ENCODE results near the gene SORL1-AS1.
A peak's percentile ranks its signal among the peaks of the same experiment; 100 is the strongest.

Gene SORL1-AS1

DNA sequence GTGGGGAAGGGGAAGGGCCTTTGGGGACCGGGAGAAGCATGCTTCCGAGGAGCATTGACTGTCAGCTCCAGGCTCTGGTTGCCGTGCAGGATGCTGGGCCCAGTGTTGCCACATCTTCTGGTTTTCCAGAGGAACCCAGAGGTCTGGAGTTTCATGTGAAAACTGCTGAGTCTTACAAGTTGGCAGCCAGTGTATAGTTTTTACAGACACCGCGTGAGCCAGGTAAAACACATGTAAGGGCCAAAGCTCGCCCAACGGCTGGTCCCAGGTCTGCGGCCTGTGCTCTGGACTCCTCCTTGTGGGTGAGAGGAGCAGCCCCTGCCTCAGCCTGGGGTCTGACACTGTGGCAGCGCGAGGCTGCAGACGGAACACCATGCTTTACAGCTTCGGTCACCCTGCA is 18.4 kb upstream of the SORL1-AS1 start:
- H3K4me3 ChIP-seq (ENCODE audit: low read length in 3 of 3) = no peak overlapping the region
- no peak overlapping the region for H3K27ac ChIP-seq (ENCODE audit: low read depth in 2 of 2, low read length in 2 of 2)
- H3K9ac ChIP-seq (ENCODE audit: low read length in 3 of 3) = no peak overlapping the region
- H3K9me3 ChIP-seq (ENCODE audit: control insufficient read depth in 2 of 3, insufficient read depth in 1 of 3, low read length in 3 of 3) = no peaks in the 10 kb centered on the region
- H3K27me3 ChIP-seq (ENCODE audit: control insufficient read depth, insufficient read depth, low read length) = no peaks in the 10 kb centered on the region
- TF ChIP-seq, protein P1, sequence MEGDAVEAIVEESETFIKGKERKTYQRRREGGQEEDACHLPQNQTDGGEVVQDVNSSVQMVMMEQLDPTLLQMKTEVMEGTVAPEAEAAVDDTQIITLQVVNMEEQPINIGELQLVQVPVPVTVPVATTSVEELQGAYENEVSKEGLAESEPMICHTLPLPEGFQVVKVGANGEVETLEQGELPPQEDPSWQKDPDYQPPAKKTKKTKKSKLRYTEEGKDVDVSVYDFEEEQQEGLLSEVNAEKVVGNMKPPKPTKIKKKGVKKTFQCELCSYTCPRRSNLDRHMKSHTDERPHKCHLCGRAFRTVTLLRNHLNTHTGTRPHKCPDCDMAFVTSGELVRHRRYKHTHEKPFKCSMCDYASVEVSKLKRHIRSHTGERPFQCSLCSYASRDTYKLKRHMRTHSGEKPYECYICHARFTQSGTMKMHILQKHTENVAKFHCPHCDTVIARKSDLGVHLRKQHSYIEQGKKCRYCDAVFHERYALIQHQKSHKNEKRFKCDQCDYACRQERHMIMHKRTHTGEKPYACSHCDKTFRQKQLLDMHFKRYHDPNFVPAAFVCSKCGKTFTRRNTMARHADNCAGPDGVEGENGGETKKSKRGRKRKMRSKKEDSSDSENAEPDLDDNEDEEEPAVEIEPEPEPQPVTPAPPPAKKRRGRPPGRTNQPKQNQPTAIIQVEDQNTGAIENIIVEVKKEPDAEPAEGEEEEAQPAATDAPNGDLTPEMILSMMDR (IDR thresholded peaks at IDR 0.05; ENCODE audit: borderline replicate concordance, extremely low read depth, insufficient read depth) = no peak
- FAIRE-seq (no peak), DNase-seq (no peak)
- intact Hi-C loops (cut with DNase I) = no loop called here
- H3K36me3 ChIP-seq (ENCODE audit: control insufficient read depth in 2 of 3, insufficient read depth in 3 of 3, low read length in 3 of 3) = no peaks in the 10 kb centered on the region
- H3K4me1 ChIP-seq (ENCODE audit: control insufficient read depth in 2 of 3, insufficient read depth in 2 of 3, low read depth in 1 of 3, low read length in 3 of 3) = peaks cover 0 to 10% (median 3%) of the 10 kb centered on the region in 3 donors

DNA sequence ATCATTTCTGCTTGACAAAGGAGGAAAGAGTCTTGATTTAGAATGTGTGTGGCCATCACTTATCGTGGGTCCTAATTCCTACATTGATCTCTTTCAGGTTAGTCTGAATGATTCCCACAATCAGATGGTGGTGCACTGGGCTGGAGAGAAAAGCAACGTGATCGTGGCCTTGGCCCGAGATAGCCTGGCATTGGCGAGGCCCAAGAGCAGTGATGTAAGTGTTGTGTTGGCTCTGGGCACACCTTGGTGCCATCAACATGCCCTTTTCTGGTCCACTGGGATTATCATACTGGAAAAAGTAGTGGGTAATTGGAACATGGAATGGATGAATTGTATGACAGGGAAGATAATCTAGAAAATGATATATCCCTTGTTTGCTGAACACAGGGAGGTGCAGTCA is 17.1 kb upstream of the SORL1-AS1 start:
- FAIRE-seq = no peak

DNA sequence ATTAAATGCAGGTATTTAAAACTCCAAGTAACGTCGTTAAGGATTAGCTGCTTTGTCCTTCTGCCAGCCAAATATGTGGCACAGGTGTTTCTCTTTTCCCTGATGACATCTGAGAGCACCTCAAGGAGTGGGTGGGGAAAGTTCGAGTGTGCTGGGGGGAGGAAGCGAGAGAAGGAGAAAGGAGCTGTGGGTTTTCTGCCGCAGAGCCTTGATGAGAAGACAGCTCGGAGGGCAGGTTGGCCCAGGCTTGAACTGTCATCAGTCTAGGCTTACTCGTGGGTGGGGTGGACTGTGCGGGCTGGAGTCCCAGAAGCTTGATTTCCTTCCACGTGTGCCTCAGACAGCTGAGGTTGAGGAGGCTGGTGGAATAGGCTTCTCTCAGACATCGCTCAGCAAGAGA is 15.2 kb upstream of the SORL1-AS1 start:
- no peaks in the 10 kb centered on the region for H3K9me3 ChIP-seq (ENCODE audit: control insufficient read depth in 2 of 3, insufficient read depth in 1 of 3, low read length in 3 of 3)
- H3K27ac ChIP-seq (ENCODE audit: low read depth in 2 of 2, low read length in 2 of 2) = peak overlapping the region; percentile 6 to 80
- no peak for FAIRE-seq
- H3K36me3 ChIP-seq (ENCODE audit: control insufficient read depth in 2 of 3, insufficient read depth in 3 of 3, low read length in 3 of 3) = no peaks in the 10 kb centered on the region
- no peak overlapping the region for H3K4me3 ChIP-seq (ENCODE audit: low read length in 3 of 3)
- H3K27me3 ChIP-seq (ENCODE audit: control insufficient read depth, insufficient read depth, low read length) = no peaks in the 10 kb centered on the region
- H3K9ac ChIP-seq (ENCODE audit: low read length in 3 of 3) = no peak overlapping the region
- TF ChIP-seq, protein P1 (IDR thresholded peaks at IDR 0.05; ENCODE audit: borderline replicate concordance, extremely low read depth, insufficient read depth) = no peak
- peak in 2 of 5 donors; percentile 10 to 68 for DNase-seq
- intact Hi-C loops (cut with DNase I) = no loop called here
- peaks cover 0 to 18% (median 14%) of the 10 kb centered on the region in 3 donors for H3K4me1 ChIP-seq (ENCODE audit: control insufficient read depth in 2 of 3, insufficient read depth in 2 of 3, low read depth in 1 of 3, low read length in 3 of 3)

More for the DNA sequence above, 17.1 kb upstream of the SORL1-AS1 start:
- H3K4me1 ChIP-seq (ENCODE audit: control insufficient read depth in 2 of 3, insufficient read depth in 2 of 3, low read depth in 1 of 3, low read length in 3 of 3) = peaks cover 0 to 13% (median 13%) of the 10 kb centered on the region in 3 donors
- H3K27me3 ChIP-seq (ENCODE audit: control insufficient read depth, insufficient read depth, low read length) = no peaks in the 10 kb centered on the region
- no peaks in the 10 kb centered on the region for H3K36me3 ChIP-seq (ENCODE audit: control insufficient read depth in 2 of 3, insufficient read depth in 3 of 3, low read length in 3 of 3)
- no peak overlapping the region for H3K9ac ChIP-seq (ENCODE audit: low read length in 3 of 3)
- intact Hi-C loops (cut with DNase I) = no loop called here
- H3K4me3 ChIP-seq (ENCODE audit: low read length in 3 of 3) = no peak overlapping the region
- no peaks in the 10 kb centered on the region for H3K9me3 ChIP-seq (ENCODE audit: control insufficient read depth in 2 of 3, insufficient read depth in 1 of 3, low read length in 3 of 3)
- no peak overlapping the region for H3K27ac ChIP-seq (ENCODE audit: low read depth in 2 of 2, low read length in 2 of 2)
- TF ChIP-seq, protein P1 (IDR thresholded peaks at IDR 0.05; ENCODE audit: borderline replicate concordance, extremely low read depth, insufficient read depth) = no peak
- DNase-seq = no peak

DNA sequence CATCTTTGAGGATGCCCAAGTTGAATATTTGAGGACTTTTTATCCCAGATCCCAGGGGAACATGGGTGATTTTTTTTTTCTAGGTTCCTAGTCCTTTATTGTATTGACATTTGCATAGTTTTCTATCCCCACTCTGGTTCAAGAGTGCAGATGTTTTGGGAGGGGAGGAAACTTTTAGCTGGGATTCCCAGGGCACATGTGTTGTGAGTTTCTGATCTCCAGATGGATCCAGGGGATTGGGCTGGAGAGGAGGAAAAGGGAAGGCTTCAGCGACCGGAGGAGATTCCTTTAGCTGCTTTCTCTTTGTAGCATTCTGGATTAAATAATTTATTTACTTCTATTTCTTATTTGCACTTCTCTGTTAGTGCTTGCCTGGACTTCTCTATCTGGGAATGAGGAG is 14.7 kb upstream of the SORL1-AS1 start:
- Histone ChIP-seq H3K9me3 (ENCODE audit: control insufficient read depth in 2 of 3, insufficient read depth in 1 of 3, low read length in 3 of 3) (no peaks in the 10 kb centered on the region), H3K27me3 (ENCODE audit: control insufficient read depth, insufficient read depth, low read length) (no peaks in the 10 kb centered on the region), H3K9ac (ENCODE audit: low read length in 3 of 3) (peak overlapping the region in 1 of 3 donors; percentile 48), H3K27ac (ENCODE audit: low read depth in 2 of 2, low read length in 2 of 2) (peak overlapping the region; percentile 74 to 80), H3K4me1 (ENCODE audit: control insufficient read depth in 2 of 3, insufficient read depth in 2 of 3, low read depth in 1 of 3, low read length in 3 of 3) (peaks cover 0 to 18% (median 14%) of the 10 kb centered on the region in 3 donors), H3K4me3 (ENCODE audit: low read length in 3 of 3) (peak overlapping the region in 1 of 3 donors; percentile 36), H3K36me3 (ENCODE audit: control insufficient read depth in 2 of 3, insufficient read depth in 3 of 3, low read length in 3 of 3) (no peaks in the 10 kb centered on the region)
- intact Hi-C loops (cut with DNase I) = no loop called here
- no peak for DNase-seq
- TF ChIP-seq, protein P1 (IDR thresholded peaks at IDR 0.05; ENCODE audit: borderline replicate concordance, extremely low read depth, insufficient read depth) = no peak
- no peak for FAIRE-seq

Data from kidney (tissue), 13 donors.